Type B pancreatic cell (in vitro differentiated cells): ENCODE results near the gene MRC2. TPM values are rescaled to one million over a fixed set of nuclear protein-coding genes. Genes with fewer than 3 reads are reported as not detected.

ENCODE experiments used
- DNase-seq: peaks from one replicate; pipeline ENCODE4 v3.0.0; 2021; ENCODE audit warnings: mixed read lengths; ENCODE audit not compliant: unreplicated experiment; ENCODE audit errors: extremely low spot score
- H3K27ac Mint-ChIP-seq: 2 replicates; pipeline ENCODE4 v1.8.0; 2021; ENCODE audit warnings: mild to moderate bottlenecking, mixed read lengths
- H3K27me3 Mint-ChIP-seq: 2 replicates; pipeline ENCODE4 v1.8.0; 2021; ENCODE audit warnings: mixed read lengths
- H3K36me3 Mint-ChIP-seq: 2 replicates; pipeline ENCODE4 v1.8.0; 2021; ENCODE audit warnings: mixed read lengths
- H3K4me1 Mint-ChIP-seq: one replicate; pipeline ENCODE4 v1.8.0; 2021; ENCODE audit warnings: mixed read lengths; ENCODE audit not compliant: unreplicated experiment
- H3K4me3 Mint-ChIP-seq: 2 replicates; pipeline ENCODE4 v1.8.0; 2021; ENCODE audit warnings: mild to moderate bottlenecking, mixed read lengths
- H3K9me3 Mint-ChIP-seq: 2 replicates; pipeline ENCODE4 v1.8.0; 2021; ENCODE audit warnings: mixed read lengths
- long read RNA-seq: library from polyadenylated mRNA; unstranded; transcript quantifications from one replicate; pipeline ENCODE4 v2.0.0, GENCODE V29; 2020
- total RNA-seq: library from RNA; stranded (reverse); gene quantifications from 2 replicates; pipeline ENCODE4 v1.2.1, GENCODE V29; 2021; ENCODE audit warnings: low replicate concordance
- TF ChIP-seq, protein P1 (sequence below): fragments of 200-600 bp; sonication (generic); conservative IDR thresholded peaks from 2 replicates; pipeline ENCODE4 v1.5.0; 2021; ENCODE audit warnings: antibody characterized with exemption, mild to moderate bottlenecking

Gene MRC2, protein sequence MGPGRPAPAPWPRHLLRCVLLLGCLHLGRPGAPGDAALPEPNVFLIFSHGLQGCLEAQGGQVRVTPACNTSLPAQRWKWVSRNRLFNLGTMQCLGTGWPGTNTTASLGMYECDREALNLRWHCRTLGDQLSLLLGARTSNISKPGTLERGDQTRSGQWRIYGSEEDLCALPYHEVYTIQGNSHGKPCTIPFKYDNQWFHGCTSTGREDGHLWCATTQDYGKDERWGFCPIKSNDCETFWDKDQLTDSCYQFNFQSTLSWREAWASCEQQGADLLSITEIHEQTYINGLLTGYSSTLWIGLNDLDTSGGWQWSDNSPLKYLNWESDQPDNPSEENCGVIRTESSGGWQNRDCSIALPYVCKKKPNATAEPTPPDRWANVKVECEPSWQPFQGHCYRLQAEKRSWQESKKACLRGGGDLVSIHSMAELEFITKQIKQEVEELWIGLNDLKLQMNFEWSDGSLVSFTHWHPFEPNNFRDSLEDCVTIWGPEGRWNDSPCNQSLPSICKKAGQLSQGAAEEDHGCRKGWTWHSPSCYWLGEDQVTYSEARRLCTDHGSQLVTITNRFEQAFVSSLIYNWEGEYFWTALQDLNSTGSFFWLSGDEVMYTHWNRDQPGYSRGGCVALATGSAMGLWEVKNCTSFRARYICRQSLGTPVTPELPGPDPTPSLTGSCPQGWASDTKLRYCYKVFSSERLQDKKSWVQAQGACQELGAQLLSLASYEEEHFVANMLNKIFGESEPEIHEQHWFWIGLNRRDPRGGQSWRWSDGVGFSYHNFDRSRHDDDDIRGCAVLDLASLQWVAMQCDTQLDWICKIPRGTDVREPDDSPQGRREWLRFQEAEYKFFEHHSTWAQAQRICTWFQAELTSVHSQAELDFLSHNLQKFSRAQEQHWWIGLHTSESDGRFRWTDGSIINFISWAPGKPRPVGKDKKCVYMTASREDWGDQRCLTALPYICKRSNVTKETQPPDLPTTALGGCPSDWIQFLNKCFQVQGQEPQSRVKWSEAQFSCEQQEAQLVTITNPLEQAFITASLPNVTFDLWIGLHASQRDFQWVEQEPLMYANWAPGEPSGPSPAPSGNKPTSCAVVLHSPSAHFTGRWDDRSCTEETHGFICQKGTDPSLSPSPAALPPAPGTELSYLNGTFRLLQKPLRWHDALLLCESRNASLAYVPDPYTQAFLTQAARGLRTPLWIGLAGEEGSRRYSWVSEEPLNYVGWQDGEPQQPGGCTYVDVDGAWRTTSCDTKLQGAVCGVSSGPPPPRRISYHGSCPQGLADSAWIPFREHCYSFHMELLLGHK (N-terminal part only)
- total RNA-seq = 1.9 and 52.7 TPM in 2 replicates
- long read RNA-seq = 0 reads

DNA sequence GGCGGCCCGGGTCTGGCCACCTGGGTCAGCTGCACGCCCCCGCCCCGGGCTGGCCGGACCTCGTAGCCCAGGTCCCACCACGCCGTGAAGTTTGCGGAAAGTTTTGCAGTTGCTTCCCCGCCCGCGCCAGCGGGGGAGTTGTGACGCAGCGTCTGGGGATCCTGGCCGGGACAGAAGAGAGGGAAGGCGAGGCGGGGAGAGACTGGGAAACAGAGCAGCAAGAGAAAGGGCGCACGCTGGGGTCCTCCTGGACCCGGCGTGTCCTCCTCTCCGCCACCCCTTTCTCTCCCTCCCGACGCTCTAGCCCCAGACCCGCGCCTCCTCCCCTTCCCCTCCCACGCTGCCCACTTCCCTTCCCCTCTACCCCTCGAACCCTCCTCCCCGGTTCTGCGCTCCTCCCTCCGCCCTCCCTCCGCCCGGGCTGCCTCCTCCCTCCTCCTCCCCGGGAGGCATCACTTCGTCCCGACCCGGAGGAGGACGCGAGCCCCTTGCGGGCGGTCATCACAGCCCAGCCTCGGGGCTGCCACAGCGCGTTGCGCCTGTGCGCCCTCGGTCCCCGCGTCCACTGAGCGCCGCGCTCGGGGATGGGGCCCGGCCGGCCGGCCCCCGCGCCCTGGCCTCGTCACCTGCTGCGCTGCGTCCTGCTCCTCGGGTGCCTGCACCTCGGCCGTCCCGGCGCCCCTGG lies at the start of gene MRC2:
TSS of gene MRC2 (plus strand) at position 452 of the 685 bp plus-strand sequence. CDS start at position 585, 133 bp downstream.
- TF ChIP-seq, protein P1, sequence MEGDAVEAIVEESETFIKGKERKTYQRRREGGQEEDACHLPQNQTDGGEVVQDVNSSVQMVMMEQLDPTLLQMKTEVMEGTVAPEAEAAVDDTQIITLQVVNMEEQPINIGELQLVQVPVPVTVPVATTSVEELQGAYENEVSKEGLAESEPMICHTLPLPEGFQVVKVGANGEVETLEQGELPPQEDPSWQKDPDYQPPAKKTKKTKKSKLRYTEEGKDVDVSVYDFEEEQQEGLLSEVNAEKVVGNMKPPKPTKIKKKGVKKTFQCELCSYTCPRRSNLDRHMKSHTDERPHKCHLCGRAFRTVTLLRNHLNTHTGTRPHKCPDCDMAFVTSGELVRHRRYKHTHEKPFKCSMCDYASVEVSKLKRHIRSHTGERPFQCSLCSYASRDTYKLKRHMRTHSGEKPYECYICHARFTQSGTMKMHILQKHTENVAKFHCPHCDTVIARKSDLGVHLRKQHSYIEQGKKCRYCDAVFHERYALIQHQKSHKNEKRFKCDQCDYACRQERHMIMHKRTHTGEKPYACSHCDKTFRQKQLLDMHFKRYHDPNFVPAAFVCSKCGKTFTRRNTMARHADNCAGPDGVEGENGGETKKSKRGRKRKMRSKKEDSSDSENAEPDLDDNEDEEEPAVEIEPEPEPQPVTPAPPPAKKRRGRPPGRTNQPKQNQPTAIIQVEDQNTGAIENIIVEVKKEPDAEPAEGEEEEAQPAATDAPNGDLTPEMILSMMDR = peak; percentile 25
- H3K4me1 Mint-ChIP-seq = peaks cover 24% of the 10 kb centered on the region
- H3K27me3 Mint-ChIP-seq = peaks cover 33% of the 10 kb centered on the region
- no peaks in the 10 kb centered on the region for H3K9me3 Mint-ChIP-seq
- peak within 1 kb of the TSS; percentile 87 for H3K27ac Mint-ChIP-seq
- H3K36me3 Mint-ChIP-seq = peaks cover 5% of the 10 kb centered on the region
- peak; percentile 80 for DNase-seq
- peak within 1 kb of the TSS; percentile 95 for H3K4me3 Mint-ChIP-seq

DNA sequence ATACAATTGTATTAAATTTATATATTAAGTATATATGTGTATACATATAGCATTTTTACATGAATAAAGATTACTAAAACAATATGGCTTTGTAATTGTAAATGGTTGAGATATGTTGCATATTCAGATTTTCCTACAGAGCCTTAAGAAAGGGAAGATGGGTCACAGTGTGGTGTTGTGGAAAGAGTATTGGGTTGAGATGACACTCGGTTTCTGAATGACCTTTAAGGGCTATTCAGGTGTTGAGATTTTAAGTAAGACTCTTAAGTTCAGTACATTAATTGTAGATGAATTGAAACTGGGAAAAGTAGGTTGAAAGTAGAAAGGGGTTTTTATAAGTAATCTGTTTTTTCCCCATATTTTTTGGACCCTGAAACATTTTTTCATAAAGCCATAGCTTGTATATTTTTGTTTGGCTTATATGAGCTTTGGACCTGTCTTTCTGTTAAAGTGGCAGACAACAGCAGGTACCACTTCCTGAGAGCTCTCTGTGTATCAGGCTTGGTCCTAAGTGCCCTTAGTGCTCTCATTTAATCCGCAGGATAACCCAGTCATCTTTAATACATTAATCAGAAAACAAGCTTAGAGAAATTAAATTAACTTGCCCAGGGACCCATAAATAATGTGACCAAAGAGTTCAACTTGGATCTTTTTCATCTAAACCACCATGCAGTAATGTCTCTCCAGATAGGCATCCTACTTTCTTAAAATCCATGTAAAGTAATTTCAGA lies 48.5 kb upstream of the MRC2 start:
- Mint-ChIP-seq H3K9me3 (no peaks in the 10 kb centered on the region), H3K27me3 (no peaks in the 10 kb centered on the region), H3K4me1 (no peaks in the 10 kb centered on the region), H3K36me3 (peaks cover 38% of the 10 kb centered on the region), H3K27ac (no peak overlapping the region), H3K4me3 (no peak overlapping the region)
- TF ChIP-seq, protein P1 = no peak
- no peak for DNase-seq

DNA sequence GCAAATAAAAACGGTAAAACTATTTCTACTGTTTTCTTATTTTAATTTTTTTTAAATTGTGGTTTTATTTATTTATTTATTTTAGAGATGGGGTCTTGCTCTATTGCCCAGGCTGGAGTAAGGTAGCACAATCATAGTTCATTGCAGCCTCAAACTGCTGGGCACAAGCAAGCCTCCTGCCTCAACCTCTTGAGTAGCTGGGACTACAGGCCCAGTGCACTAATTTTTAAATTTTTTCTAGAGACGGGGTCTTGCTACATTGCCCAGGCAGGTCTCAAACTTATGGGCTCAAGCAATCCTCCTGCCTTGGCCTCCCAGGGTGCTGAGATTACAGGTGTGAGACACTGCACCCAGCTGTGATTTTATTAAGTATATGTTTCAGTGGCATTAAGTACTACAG lies 46.5 kb upstream of the MRC2 start:
- H3K4me1 Mint-ChIP-seq = no peaks in the 10 kb centered on the region
- H3K36me3 Mint-ChIP-seq = peaks cover 32% of the 10 kb centered on the region
- H3K4me3 Mint-ChIP-seq = no peak overlapping the region
- no peaks in the 10 kb centered on the region for H3K27me3 Mint-ChIP-seq
- no peaks in the 10 kb centered on the region for H3K9me3 Mint-ChIP-seq
- no peak overlapping the region for H3K27ac Mint-ChIP-seq
- TF ChIP-seq, protein P1 = no peak
- DNase-seq = no peak

DNA sequence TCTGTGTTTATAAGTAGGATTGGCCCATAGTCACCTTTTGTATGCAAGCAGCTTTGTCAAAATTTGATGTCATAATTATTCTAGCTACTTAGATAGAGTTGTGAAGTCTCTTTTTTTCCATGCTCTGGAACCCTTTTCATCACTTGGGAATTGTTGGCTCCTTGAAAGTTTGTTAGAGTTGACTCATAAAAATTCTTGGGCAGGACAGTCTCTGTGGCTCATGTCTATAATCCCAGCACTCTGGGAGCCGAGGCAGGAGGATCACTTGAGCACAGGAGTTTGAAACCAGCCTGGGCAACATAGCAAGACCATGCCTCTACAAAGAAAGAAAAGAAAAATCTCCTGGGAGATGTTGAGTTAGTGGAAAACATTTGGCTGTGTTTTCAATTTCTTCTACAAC lies 45.7 kb upstream of the MRC2 start:
- H3K27ac Mint-ChIP-seq = no peak overlapping the region
- no peaks in the 10 kb centered on the region for H3K27me3 Mint-ChIP-seq
- no peak for DNase-seq
- peaks cover 32% of the 10 kb centered on the region for H3K36me3 Mint-ChIP-seq
- no peaks in the 10 kb centered on the region for H3K9me3 Mint-ChIP-seq
- TF ChIP-seq, protein P1 = no peak
- H3K4me1 Mint-ChIP-seq = no peaks in the 10 kb centered on the region
- H3K4me3 Mint-ChIP-seq = no peak overlapping the region
